Neural cell (in vitro differentiated cells): ENCODE results near the gene FRMPD4. TPM values are rescaled to one million over a fixed set of nuclear protein-coding genes. Genes with fewer than 3 reads are reported as not detected.

Experiments used
- H2AFZ ChIP-seq: fragments of 200-600, 300-800 bp; sonication (generic), shearing (Covaris generic); 2 replicates; pipeline ENCODE4 v1.6.0; 2014; ENCODE audit warnings: low read depth, mild to moderate bottlenecking, antibody characterized with exemption, low read length, moderate library complexity
- H3F3A ChIP-seq: fragments of 200-600 bp; shearing (Covaris generic); 2 replicates; pipeline ENCODE4 v1.6.1; 2016; ENCODE audit warnings: mild to moderate bottlenecking, moderate library complexity, mixed read lengths, antibody characterized with exemption, low read length; ENCODE audit not compliant: insufficient read depth, poor library complexity, severe bottlenecking
- H3K27ac ChIP-seq: fragments of 200-600, 300-800 bp; sonication (generic), shearing (Covaris generic); 2 replicates; pipeline ENCODE4 v1.5.1; 2014; ENCODE audit warnings: mild to moderate bottlenecking, low read length, moderate library complexity
- H3K27me3 ChIP-seq: fragments of 300-800, 200-600 bp; sonication (generic), shearing (Covaris generic); 2 replicates; pipeline ENCODE4 v1.6.0; 2014; ENCODE audit warnings: mild to moderate bottlenecking, low read depth, low read length, moderate library complexity; ENCODE audit not compliant: insufficient read depth
- H3K36me3 ChIP-seq: fragments of 300-800, 200-600 bp; sonication (generic), shearing (Covaris generic); 2 replicates; pipeline ENCODE4 v1.5.1; 2014; ENCODE audit warnings: mild to moderate bottlenecking, antibody characterized with exemption, low read length, moderate library complexity; ENCODE audit not compliant: insufficient read depth
- H3K4me2 ChIP-seq: fragments of 300-800, 200-600 bp; sonication (generic), shearing (Covaris generic); 2 replicates; pipeline ENCODE4 v1.6.0; 2014; ENCODE audit warnings: mild to moderate bottlenecking, low read length
- H3K4me3 ChIP-seq: fragments of 300-800, 200-600 bp; sonication (generic), shearing (Covaris generic); 2 replicates; pipeline ENCODE4 v1.5.1; 2014; ENCODE audit warnings: mild to moderate bottlenecking, low read length, moderate library complexity
- H3K79me2 ChIP-seq: fragments of 200-600 bp; shearing (Covaris generic); replicated peaks from 2 replicates; pipeline ENCODE4 v1.6.0; 2014; ENCODE audit warnings: mild to moderate bottlenecking, low read length, moderate library complexity; ENCODE audit not compliant: insufficient read depth
- H3K9ac ChIP-seq: fragments of 300-800, 200-600 bp; sonication (generic), shearing (Covaris generic); 2 replicates; pipeline ENCODE4 v1.6.1; 2016; ENCODE audit warnings: mild to moderate bottlenecking, low read length, mixed read lengths
- H3K9me2 ChIP-seq: fragments of 200-600 bp; shearing (Covaris generic); 2 replicates; pipeline ENCODE4 v1.6.1; 2016; ENCODE audit warnings: mild to moderate bottlenecking, low read length, mixed read lengths; ENCODE audit not compliant: insufficient read depth
- H3K9me3 ChIP-seq: fragments of 200-600, 300-800 bp; sonication (generic), shearing (Covaris generic); 2 replicates; pipeline ENCODE4 v1.6.1; 2016; ENCODE audit warnings: mild to moderate bottlenecking, mixed run types, low read length, moderate library complexity, mixed read lengths
- H4K20me1 ChIP-seq: fragments of 200-600 bp; shearing (Covaris generic); 2 replicates; pipeline ENCODE4 v1.6.1; 2016; ENCODE audit warnings: mild to moderate bottlenecking, mixed run types; ENCODE audit not compliant: insufficient read depth
- CTCF ChIP-seq: fragments of 450-650 bp; IDR thresholded peaks from 2 replicates; pipeline ENCODE4 v1.5.1; 2014; ENCODE audit warnings: antibody characterized with exemption, mild to moderate bottlenecking, moderate library complexity; ENCODE audit not compliant: poor library complexity, severe bottlenecking
- EP300 ChIP-seq: fragments of 450-650 bp; conservative IDR thresholded peaks from 2 replicates; pipeline ENCODE4 v1.6.1; 2014; ENCODE audit warnings: antibody characterized with exemption, mild to moderate bottlenecking, moderate library complexity; ENCODE audit not compliant: poor library complexity, severe bottlenecking
- EZH2 ChIP-seq: fragments of 200-600, 300-800 bp; shearing (Covaris generic), sonication (generic); IDR thresholded peaks from 2 replicates; pipeline ENCODE4 v1.6.1; 2014; ENCODE audit warnings: antibody characterized with exemption, low read length, borderline replicate concordance, mild to moderate bottlenecking; ENCODE audit not compliant: insufficient read depth, poor library complexity, severe bottlenecking
- MXI1 ChIP-seq: fragments of 450-650 bp; conservative IDR thresholded peaks from 2 replicates; pipeline ENCODE4 v1.6.1; 2014; ENCODE audit warnings: antibody characterized with exemption, mild to moderate bottlenecking; ENCODE audit not compliant: poor library complexity, severe bottlenecking
- POLR2AphosphoS5 ChIP-seq: IDR thresholded peaks from 2 replicates; pipeline ENCODE4 v1.6.1; 2012
- RAD21 ChIP-seq: fragments of 450-650 bp; conservative IDR thresholded peaks from 2 replicates; pipeline ENCODE4 v1.6.1; 2014; ENCODE audit warnings: antibody characterized with exemption, mild to moderate bottlenecking, moderate library complexity
- REST ChIP-seq: IDR thresholded peaks from 2 replicates; pipeline ENCODE4 v1.6.1; 2012; ENCODE audit warnings: borderline replicate concordance
- SMC3 ChIP-seq: fragments of 450-650 bp; conservative IDR thresholded peaks from 2 replicates; pipeline ENCODE4 v1.6.1; 2014; ENCODE audit warnings: antibody characterized with exemption, mild to moderate bottlenecking, moderate library complexity; ENCODE audit not compliant: poor library complexity
- TAF1 ChIP-seq: IDR thresholded peaks from 2 replicates; pipeline ENCODE4 v1.6.1; 2012; ENCODE audit warnings: low read depth
- polyA plus RNA-seq: library from polyadenylated mRNA; depleted of rRNA; stranded (reverse); fragments of >200 nt; gene quantifications from 2 replicates; pipeline ENCODE4 v1.2.3, GENCODE V29; 2014

FRMPD4 gene
- polyA plus RNA-seq, 1 donor from 2014 or later: 1.2 TPM

- no peak overlapping the region for H2AFZ ChIP-seq
- no peak overlapping the region for H3K9ac ChIP-seq
- H3K36me3 ChIP-seq: no peaks in the 10 kb centered on the region
- TF ChIP-seq RAD21 (no peak), REST (no peak), TAF1 (no peak), CTCF (no peak), SMC3 (no peak), EZH2 (no peak), EP300 (no peak), MXI1 (no peak), POLR2AphosphoS5 (no peak)
- no peak overlapping the region for H3K27ac ChIP-seq
- H3K9me3 ChIP-seq: no peaks in the 10 kb centered on the region
- H3K4me3 ChIP-seq: no peak overlapping the region
- H3K79me2 ChIP-seq: no peaks in the 10 kb centered on the region
- H3K4me2 ChIP-seq: no peak overlapping the region
- H3K9me2 ChIP-seq: no peaks in the 10 kb centered on the region
- no peaks in the 10 kb centered on the region for H3K27me3 ChIP-seq
- no peaks in the 10 kb centered on the region for H4K20me1 ChIP-seq
- H3F3A ChIP-seq: no peaks in the 10 kb centered on the region
Observed at GRCh38 chrX:12441381-12442128, 303.3 kb downstream of the FRMPD4 start.

GRCh38 chrX:12443534-12444098 lies 305.3 kb downstream of the FRMPD4 start:
- TF ChIP-seq RAD21 (no peak), SMC3 (no peak), EP300 (no peak), POLR2AphosphoS5 (no peak), TAF1 (no peak), REST (no peak), EZH2 (no peak), MXI1 (no peak), CTCF (no peak)
- no peaks in the 10 kb centered on the region for H4K20me1 ChIP-seq
- H3K4me3 ChIP-seq: no peak overlapping the region
- no peaks in the 10 kb centered on the region for H3K27me3 ChIP-seq
- H3K36me3 ChIP-seq: no peaks in the 10 kb centered on the region
- H3K4me2 ChIP-seq: no peak overlapping the region
- no peak overlapping the region for H3K27ac ChIP-seq
- no peaks in the 10 kb centered on the region for H3K9me2 ChIP-seq
- H3K9me3 ChIP-seq: no peaks in the 10 kb centered on the region
- no peak overlapping the region for H2AFZ ChIP-seq
- H3F3A ChIP-seq: no peaks in the 10 kb centered on the region
- H3K79me2 ChIP-seq: no peaks in the 10 kb centered on the region
- no peak overlapping the region for H3K9ac ChIP-seq
